LoVo (cell line): ENCODE measurements around the gene ARID4B.
"Not testable (repeated sequence)": the region's sequence is repeated elsewhere in the genome, so short reads cannot be mapped to it uniquely, and the experiment has no call there.

Source experiments
- DNase-seq: peaks from one replicate; pipeline ENCODE4 v3.0.0-alpha.2; 2016; ENCODE audit warnings: low spot score

ARID4B gene

DNA sequence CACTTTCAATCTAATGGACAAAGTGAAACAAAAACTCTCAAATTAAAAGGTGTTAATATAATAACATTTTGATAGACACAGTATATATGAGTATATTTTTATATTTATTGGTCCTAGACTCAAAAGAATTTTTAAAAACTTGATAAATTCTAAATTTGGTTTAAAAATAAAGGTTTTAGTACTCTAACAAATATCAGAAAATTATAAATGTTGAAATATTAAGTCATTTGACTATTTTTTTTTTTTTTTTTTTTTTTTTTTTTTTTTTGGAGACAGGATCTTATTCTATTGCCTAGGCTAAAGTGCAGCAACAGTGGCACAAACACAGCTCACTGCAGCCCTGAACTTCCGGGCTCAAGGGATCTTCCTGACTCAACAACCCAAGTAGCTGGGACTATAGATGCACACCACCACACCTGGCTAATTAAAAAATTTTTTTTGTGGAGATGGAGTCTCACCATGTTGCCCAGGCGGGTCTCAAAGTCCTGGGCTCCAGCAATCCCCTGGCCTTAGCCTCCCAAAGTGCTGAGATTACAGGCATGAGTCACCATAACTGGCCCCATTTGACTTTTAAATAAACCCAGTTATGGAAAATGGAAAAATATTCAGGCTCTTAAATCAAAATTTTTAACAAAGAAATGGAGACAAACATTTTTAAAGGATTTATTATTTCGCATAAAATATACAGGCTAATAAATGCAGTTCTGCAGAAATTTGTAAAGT lies 106.2 kb downstream of the ARID4B start:
- DNase-seq = no peak

DNA sequence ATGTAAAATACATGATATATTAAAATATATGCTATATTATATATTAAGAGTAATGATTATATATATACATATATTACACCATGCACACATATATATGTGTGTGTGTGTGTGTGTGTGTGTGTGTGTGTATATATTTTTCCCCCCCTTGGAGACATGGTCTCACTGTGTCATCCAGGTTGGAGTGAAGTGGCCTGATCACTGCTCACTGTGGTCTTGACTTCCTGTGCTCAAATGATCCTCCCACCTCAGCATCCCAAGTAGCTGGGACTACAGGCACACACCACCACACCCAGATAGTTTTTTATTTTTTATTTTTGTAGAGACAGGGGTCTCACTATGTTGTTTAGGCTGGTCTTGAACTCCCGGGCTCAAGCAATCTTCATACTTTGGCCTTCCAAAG lies 112.5 kb downstream of the ARID4B start:
- DNase-seq = no peak

DNA sequence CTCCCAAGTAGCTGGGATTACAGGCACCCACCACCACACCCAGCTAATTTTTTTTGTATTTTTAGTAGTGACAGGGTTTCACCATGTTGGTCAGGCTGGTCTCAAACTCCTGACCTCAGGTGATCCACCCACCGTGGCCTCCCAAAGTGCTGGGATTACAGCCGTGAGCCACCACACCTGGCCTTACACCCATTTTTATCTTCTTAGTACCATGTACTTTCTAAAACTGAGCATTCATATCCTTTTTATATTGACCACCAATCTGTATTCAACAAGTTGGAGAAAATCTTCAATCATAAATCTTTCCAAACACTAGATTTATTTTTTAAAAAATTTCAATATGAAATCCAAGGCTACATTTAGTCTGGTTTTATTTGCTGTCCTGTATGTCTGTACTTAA lies 113.0 kb downstream of the ARID4B start:
- not testable (repeated sequence) for DNase-seq

DNA sequence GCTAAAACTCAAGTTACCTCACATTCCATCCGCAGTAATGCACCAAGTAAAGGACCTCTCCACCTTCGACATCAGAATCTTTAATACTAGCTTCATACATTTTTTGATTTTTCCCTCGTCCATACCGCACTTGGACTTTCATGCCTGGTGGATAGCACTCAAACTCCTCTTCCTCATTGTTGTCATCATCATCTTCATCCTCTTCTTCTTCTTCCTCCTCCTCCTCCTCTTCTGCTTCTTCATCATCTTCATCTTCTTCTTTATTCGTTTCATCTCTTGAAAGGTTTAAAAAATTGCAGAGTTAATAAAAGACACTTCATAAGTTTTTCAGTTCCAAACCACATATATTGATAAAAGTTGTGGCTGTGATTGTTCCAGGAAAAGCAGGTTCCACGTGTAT lies 114.2 kb downstream of the ARID4B start:
- DNase-seq = no peak

DNA sequence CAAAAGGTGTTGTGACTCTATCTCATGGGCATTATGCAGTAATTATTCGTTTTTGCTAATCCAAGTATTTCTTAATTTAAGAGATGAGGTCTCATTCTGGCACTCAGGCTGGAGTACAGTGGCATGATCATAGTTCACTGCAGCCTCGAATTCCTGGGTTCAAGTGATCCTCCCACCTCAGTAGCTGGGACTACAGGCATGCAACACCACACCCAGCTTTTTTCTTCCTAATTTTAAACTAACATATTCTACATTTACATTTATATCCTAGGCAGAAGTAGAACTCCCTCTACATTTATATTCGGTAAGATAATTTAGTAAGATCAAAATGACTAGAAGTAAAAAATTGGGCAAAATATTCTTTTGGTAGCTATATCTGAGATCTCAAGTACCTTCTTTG lies 116.5 kb downstream of the ARID4B start:
- no peak for DNase-seq

- DNase-seq = no peak
These were observed 120.8 kb downstream of the ARID4B start for GRCh38 chr1:235207209-235207565.

DNA sequence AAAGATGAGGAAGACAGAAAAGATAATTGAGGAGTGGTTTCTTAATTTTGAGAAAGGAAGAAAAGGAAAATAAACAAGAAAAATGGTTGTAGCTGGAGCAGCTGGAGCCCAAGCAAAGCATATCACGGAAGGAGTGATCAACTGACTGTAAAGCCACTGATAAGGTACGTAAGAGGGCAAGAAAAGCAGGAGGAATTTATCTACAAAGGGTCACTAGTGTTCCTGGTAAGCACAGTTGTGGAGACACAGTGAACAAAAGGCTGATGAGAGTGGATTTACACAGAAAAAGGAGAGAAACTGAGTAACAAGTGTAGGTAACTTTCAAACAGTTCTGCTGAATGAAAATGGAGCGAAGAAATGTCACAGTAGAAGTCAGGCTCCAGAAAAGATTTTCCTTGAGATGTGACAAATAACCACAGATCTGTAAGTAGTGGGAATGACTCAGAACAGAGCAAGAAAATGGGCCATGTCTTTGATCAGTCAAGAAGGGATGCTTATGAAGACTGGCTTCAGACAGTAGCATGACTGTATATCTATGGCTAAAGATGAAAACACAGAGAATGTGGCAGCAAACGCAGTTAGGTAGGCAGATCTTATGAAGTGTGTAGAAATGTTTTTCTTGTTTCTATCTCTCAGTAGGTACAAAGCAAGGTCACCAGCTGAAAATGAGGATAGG lies 121.3 kb downstream of the ARID4B start:
- DNase-seq = no peak

- no peak for DNase-seq
These were observed 122.3 kb downstream of the ARID4B start for GRCh38 chr1:235205687-235206086.

GRCh38 chr1:235203428-235203827 lies 124.6 kb downstream of the ARID4B start:
- no peak for DNase-seq

GRCh38 chr1:235202447-235202846 lies 125.5 kb downstream of the ARID4B start:
- DNase-seq = not testable (repeated sequence)

- DNase-seq = no peak
These were observed 128.5 kb downstream of the ARID4B start for GRCh38 chr1:235199441-235199840.

- no peak for DNase-seq
These were observed 137.5 kb downstream of the ARID4B start for GRCh38 chr1:235190431-235190830.

DNA sequence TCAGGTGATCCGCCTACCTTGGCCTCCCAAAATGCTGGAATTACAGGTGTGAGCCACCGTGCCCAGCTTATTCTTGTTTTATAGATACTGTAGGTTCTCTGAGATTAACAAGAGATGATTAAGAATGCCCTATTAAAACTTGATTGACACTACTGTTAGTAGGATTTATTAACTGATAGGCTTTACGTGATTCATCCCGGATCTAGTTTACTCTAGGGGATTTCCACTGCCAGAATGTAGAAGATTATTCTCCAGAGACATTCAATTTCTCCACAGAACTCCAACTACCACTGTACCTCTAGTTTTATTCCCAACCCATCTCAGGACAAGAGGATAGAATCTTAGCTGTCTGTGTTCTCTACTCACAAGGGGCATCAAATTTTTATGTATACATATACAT lies 140.7 kb downstream of the ARID4B start:
- no peak for DNase-seq

- no peak for DNase-seq
These were observed 146.3 kb downstream of the ARID4B start for GRCh38 chr1:235181561-235182245.

GRCh38 chr1:235180916-235181460 lies 147.0 kb downstream of the ARID4B start:
- DNase-seq = no peak

GRCh38 chr1:235176486-235176885 lies 151.5 kb downstream of the ARID4B start:
- DNase-seq = no peak

DNA sequence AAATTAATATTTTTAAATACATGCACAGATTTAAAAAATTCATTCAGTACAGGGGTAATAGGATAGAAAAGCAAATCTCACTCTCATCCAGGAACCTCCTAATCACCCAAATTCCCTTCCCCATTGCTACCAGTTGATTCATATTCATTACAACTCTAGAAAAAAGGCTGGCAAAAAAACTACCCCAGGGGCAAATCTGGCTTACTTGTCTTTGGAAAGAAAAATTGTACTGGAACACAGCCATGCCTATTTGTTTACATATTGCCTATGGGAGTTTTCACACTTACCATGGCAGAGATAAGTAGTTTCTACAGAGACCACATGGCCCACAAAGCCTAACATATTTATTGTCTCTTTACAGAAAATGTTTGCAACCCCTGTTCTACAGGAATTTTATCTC lies 158.0 kb downstream of the ARID4B start:
- DNase-seq = no peak

- no peak for DNase-seq
These were observed 159.6 kb downstream of the ARID4B start for GRCh38 chr1:235168375-235168774.

- no peak for DNase-seq
These were observed 166.2 kb downstream of the ARID4B start for GRCh38 chr1:235161685-235162327.

DNA sequence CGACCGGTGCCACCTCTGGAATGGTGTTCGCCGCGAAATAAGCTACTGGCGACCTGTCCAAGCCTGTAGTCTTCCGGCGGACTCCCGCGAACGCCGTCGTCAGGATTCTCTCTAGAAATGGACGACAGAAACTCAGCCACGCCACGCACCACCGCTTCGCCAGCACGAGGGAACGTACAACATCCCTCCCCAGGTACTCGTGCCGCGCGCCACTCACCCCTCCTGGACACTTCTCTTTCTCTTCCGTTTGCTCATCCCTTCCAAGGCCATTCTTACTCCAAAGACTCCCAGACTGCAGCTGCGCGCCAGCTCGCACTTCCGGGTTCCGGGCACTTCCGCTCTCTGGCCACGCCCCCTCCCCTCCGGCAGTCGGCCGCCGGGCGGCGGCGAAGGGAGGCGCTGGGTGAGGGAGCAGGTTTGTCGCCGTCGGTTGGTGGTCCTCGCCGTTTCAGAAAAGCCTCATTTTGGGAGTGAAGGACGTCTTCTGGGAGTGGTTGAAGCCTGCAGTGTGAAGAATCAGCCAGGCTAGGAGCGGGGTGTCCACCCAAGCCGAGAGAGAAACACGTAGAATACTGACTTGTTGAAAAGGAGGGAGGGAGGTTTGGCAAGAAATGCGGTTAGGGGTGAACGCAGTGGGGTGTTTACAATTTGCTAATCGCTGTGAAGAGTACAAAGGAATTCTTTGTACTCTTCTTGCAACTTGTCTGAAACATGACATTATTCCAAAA lies 166.9 kb downstream of the ARID4B start, which contains the start of gene RBM34:
Gene RBM34 (minus strand): TSS at position 294 of the 728 bp plus-strand sequence. CDS start 24 bp downstream, at position 270.
- peak; percentile 93 for DNase-seq

- peak; percentile 46 for DNase-seq
These were observed 167.5 kb downstream of the ARID4B start for GRCh38 chr1:235160383-235160956.
